Measurements from ENCODE around the gene C1QTNF8.

The C1QTNF8 gene

GRCh38 chr16:1127971-1128715 lies 32.1 kb upstream of the C1QTNF8 start:
- no peak for DNase-seq (ENCODE audit: low read depth in 2 of 2)

GRCh38 chr16:1127101-1127500 lies 31.1 kb upstream of the C1QTNF8 start:
- no peak for DNase-seq (ENCODE audit: low read depth in 2 of 2)

- DNase-seq (ENCODE audit: low read depth in 2 of 2): no peak
Observed at GRCh38 chr16:1126586-1126985, 30.5 kb upstream of the C1QTNF8 start.

DNA sequence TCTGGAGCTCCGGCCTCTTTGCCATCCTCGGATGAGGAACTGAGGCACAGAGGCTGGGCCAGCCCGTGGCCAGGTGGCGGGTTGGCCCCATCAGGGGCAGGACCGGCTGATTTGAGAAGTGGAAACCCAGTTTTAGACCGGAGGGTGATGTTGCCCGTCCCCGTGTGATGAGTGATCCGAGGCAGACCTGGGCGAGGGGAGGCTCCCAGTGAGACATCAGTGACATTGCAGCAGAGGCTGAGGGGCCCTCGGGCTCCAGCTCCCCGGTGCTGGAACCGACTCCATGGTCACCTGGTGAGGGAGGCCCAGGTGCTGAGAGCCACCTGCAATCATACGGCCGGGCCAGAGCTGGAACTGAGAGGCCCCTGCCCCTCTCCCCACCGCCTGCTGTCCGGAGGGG lies 30.0 kb upstream of the C1QTNF8 start:
- no peak for DNase-seq (ENCODE audit: low read depth in 2 of 2)

DNA sequence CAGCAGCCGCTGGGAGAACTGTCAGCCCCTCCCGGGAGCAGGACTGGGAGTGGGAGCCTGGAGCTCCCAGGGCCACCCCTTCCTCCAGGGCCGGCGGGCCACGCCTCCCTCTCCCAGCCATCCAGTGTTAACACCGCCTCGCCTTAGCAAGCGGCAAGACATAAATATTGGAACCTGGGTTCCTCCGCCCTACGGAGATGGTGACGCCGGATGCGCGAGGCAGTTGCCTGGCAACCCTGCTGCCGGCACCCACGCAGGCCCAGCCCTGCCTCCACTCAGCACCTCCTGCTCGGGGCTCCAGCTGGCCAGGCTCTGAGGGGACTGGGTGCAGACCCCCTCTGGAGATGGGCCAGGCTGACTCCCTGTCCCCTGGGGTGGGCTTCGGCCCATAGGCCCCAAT lies 29.4 kb upstream of the C1QTNF8 start:
- DNase-seq (ENCODE audit: low read depth in 2 of 2): peak; percentile 19 to 22

DNA sequence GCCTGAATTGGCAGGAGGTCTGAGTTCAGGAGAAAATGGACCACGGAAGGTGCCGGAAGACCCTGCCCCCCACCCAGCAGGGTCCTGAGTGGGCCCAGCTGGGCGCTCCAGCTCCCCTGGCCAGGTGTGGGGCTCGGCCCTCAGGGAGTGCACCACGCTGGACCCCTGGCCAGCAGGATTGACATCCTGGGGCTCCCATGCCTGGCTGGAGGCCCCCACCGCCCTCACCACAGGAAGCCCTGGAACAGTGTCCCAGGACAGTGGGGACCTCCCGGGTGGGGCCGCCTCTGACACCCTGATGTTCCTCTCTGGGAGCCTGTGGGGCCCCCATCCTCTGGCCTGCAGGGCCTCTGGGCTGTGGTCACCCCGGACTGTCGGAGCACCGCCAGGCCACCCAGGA lies 28.8 kb upstream of the C1QTNF8 start:
- no peak for DNase-seq (ENCODE audit: low read depth in 2 of 2)

DNA sequence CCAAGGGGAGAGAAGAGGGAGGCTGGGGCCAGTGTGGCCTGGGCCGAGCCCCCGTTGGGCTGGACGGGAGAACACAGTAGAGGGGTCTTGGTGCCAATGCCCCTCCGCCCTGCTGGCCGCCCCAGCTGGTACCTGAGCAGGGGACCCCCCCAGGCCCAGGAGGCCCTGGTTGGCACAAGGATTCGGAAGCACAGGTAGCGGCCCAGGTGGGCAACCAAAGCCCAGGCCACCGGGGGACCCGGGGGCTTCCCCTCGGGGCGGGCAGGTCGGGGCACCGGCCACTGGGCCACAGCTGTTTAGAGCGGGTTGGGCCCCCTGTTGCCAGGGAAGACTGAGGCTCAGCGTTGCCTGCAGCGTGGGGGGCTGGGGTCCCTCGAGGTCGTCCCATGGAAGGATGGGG lies 28.2 kb upstream of the C1QTNF8 start:
- no peak for DNase-seq (ENCODE audit: low read depth in 2 of 2)

DNA sequence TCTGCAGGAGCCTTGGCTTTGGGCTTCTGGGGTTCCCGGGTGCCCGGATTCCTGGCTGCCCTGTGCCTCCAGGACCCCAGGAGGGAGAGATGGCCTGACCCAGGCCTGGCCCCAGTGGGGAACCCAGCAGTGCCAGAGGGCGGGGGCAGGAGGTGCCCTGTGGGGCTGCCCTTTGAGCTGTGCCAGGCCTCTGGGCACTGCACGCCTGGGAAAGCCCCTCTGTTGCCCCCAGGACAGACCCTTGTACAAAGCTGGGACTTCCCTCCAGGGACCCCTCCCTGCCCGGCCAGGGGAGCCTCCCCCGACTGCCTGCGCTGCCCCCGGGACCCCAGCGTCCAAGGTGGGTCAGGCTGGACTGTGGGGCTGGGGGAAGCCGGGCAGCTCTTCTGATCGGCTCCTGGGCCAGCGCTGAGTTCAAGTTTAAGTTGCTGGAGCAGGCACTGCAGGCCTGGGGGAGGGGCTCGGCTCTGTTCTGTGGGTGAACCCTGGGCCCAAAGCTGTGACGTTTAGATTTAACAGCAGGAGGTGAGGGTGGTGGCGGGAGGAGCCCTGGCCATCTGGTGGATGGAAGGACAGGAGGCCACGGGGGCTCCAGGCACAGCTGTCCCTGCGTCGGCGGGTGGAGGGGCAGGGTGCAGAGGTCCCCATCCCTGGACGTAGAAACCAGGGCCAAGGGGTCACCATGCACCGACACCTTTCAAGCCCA lies 27.6 kb upstream of the C1QTNF8 start:
- no peak for DNase-seq (ENCODE audit: low read depth in 2 of 2)

DNA sequence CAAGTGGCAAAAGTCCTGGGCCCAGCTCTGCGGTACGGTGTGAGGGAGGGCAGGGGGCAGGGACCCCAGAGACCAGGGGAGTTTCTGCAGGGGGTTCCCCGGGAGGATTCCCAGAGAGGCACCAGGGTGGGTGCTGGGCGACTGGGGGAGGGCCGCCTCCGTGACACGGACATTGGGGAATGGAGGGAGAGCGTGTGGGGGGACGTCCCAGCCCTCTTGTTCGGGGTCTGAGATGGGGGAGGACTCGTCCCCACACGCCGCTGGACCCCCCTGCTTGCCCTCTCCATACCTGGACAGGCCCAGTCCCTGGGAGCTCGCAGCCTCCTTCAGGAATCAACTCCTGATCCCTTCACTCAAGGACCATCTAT lies 26.3 kb upstream of the C1QTNF8 start:
- DNase-seq (ENCODE audit: low read depth in 2 of 2): no peak

DNA sequence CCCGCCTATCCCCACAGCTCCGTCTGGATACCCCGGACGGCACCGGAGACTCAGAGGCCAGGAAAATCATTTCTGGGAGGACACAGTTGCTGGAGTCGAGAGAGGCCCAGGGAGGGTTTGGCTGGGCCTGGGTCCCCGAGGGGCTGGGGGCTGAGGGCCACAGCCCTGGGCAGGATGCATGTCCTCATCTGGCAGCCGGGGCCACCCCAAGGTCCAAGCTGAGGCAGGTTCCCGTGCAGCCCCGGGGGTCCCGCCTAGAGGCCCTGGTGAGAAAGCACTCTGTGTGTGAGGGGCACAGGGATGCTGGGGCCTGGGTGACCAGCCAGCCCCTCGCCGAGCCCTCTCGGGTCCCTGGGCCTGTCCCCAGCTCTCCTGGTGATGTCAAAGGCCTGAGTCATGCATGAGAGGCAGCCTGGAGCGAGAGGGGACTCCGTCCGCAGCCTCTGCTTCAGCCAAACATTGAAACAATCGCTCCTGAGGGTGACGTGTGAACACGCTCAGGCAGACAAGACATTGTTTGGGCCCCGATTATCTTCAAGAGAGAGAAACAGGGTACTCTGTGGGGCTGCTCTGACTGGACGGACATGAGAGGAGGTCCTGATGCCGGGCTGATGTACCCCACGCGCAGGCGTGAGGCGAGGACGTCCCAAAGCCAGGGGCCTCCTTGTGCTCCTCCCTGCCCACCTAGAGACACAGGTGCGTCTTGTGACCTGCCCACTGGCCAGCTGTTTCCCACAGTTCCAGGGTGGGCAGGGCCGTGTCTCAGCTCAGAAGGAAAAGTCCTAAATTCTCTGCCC lies 25.8 kb upstream of the C1QTNF8 start:
- no peak for DNase-seq (ENCODE audit: low read depth in 2 of 2)

DNA sequence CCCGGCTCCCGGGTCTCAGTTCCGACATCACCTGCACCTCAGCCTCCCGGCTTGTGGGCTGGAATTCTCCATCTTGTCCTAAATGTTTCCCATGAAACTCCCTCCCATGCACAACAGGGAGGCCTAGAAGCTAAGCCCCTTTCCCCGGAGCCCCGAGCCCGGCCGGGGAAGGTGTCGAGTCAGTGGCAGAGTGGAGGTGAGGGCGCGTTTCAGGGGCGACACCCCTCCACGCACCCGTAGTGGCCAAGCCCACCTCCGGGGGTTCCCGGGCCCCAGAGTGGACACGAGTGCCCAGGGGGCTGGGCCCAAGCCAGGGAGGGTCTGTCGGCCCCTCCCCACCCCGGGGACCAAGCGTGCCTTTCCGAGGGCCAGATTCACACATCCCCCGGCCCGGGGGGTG lies 25.0 kb upstream of the C1QTNF8 start:
- no peak for DNase-seq (ENCODE audit: low read depth in 2 of 2)

DNA sequence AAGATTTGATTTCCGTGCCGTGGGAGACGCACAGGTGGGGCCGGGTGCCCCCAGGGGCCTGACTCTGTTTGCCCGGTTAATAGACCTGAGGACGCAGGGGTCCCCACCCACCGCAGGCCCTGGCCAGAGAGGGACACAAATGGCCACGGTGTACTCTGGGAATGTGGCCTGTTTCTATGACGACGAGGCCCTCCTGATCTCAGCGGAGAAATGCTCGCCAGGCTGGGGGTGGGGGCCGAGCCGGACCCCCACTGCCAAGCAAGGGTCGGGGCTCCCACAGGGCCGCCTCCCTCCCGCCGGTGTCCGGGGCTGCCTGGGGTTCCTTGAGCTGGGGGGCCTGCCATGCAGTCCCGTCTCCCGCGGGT lies 24.5 kb upstream of the C1QTNF8 start:
- no peak for DNase-seq (ENCODE audit: low read depth in 2 of 2)

DNA sequence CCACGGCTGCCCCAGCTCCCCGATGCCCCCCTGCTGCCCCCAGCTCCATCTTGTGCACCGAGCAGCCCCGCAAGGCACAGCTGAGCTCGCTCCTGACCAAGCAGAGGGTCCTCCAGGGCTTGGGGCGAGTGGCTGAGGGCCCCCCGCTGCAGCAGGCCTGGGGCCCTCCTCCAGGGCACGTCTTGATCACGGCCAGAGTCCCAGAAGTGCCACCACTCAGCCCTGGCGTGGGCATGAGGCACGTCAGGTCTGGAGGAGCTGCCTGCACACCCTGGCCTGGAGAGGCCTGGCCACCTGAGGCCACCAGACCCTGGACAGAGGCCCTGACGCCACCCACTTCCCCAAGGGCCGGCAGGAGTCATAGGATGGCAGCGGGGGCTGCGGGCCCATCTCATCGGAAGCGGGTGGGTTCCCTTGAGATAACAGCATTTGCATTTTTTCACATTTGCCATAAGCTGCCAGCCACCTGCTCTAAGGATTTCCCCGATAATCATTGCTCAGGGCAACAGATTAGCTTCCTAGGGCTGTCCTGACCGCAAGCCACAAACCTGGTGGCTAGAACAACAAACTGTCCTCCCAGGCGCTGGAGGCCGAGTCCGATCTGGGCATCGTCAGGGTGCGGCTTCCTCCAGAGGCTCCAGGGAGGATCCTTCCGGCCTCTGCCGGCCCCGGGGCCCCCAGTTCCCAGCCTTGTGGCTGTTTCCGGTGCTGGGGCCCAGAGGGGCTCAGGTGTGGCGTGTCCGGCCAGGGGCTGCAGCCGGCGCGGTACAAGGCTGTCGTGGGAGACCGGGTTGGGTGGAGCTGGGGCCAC lies 23.9 kb upstream of the C1QTNF8 start:
- no peak for DNase-seq (ENCODE audit: low read depth in 2 of 2)

- DNase-seq (ENCODE audit: low read depth in 2 of 2): no peak
Observed at GRCh38 chr16:1119129-1119528, 23.1 kb upstream of the C1QTNF8 start.

GRCh38 chr16:1117926-1118325 lies 21.9 kb upstream of the C1QTNF8 start:
- DNase-seq (ENCODE audit: low read depth in 2 of 2): no peak

DNA sequence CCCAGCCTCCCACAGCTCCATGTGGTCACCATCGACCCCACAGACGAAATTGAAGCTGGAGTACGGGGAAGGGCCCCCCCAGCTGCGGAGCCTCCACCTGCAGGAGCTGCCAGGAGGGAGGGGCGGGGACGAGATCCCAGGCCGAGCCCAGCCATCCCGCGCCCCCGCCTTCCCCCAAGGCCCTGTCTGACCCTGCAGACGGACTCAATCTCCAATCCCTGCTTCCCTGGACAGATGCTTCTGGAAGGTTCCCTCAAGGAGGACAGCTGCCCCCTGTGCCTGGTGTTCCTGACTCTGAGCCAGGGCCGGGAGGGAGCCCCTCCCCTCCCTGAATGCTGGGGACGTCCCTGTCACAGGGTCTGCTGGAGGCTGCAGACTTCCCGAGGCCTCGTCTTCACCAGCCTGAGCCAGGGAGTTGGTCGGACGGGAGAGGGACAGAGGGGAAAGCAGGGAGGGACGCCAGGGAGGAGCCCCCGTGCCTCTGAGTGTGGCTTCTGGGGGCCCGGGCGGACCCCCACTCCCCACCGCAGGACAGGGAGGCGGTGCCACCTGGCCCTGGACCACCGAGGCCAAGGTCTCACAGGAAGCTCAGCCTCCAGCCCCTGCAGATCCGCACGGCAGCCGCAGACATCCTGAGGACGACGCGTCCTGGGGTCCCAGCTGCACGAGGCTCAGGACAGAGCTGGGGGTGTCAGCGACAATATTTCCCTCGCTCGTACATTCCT lies 21.3 kb upstream of the C1QTNF8 start:
- DNase-seq (ENCODE audit: low read depth in 2 of 2): no peak

GRCh38 chr16:1116693-1117077 lies 20.6 kb upstream of the C1QTNF8 start:
- no peak for DNase-seq (ENCODE audit: low read depth in 2 of 2)

DNA sequence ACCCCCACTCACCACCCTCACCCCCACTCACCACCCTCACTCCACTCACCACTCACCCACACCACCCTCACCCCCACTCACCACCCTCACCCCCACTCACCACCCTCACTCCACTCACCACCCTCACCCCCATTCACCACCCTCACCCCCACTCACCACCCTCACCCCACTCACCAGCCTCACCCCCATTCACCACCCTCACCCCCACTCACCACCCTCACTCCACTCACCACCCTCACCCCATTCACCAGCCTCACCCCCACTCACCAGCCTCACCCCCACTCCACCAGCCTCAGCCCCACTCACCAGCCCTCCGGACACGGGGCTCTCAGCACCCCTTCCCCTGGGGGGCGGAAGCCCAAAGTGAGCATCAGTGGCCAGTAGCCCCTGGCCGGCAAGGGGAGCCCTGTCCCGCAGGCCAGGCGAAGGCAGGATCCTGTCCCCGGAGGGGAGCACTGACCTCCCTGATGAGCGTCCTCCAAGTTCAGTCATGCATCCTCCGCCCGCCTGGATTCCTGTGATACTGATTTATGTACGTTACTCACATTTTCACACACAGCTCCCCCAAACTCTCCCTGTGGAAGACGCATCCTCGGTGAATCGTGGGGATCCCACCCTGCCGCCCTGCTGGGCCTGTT lies 18.0 kb upstream of the C1QTNF8 start:
- DNase-seq (ENCODE audit: low read depth in 2 of 2): no peak

GRCh38 chr16:1113489-1113888 lies 17.4 kb upstream of the C1QTNF8 start:
- no peak for DNase-seq (ENCODE audit: low read depth in 2 of 2)

GRCh38 chr16:1112506-1113184 lies 16.6 kb upstream of the C1QTNF8 start:
- DNase-seq (ENCODE audit: low read depth in 2 of 2): no peak
